Endothelial cell of umbilical vein (primary cell): ENCODE results near the gene GLP1R.

Source experiments
- EZH2 ChIP-seq: IDR thresholded peaks from 2 replicates; pipeline ENCODE4 v1.6.1; 2012; ENCODE audit warnings: borderline replicate concordance, low read depth, mild to moderate bottlenecking, moderate library complexity, low read length, inconsistent platforms; ENCODE audit not compliant: severe bottlenecking
- FOS ChIP-seq: IDR thresholded peaks from 2 replicates; pipeline ENCODE4 v1.6.1; 2011; ENCODE audit warnings: mild to moderate bottlenecking, low read length, moderate library complexity, borderline replicate concordance; ENCODE audit not compliant: insufficient read depth
- JUN ChIP-seq: IDR thresholded peaks from 2 replicates; pipeline ENCODE4 v1.6.1; 2011; ENCODE audit warnings: borderline replicate concordance, low read depth; ENCODE audit not compliant: insufficient read length, insufficient read depth
- POLR2A ChIP-seq: IDR thresholded peaks from 2 replicates; pipeline ENCODE4 v1.6.1; 2012; ENCODE audit warnings: low read depth, mild to moderate bottlenecking, control low read depth, low read length
- POLR2AphosphoS5 ChIP-seq: IDR thresholded peaks from 2 replicates; pipeline ENCODE4 v1.6.1; 2012; ENCODE audit warnings: low read depth, mild to moderate bottlenecking, control low read depth, low read length, moderate library complexity; ENCODE audit not compliant: insufficient read depth
- TF ChIP-seq, protein P1 (sequence below), 2 donors: IDR thresholded peaks; 1 replicate in 1 of 2; 2 replicates in 1 of 2; pipeline ENCODE4 v1.5.1; 2011; ENCODE audit warnings: low read length in 2 of 2, mild to moderate bottlenecking in 2 of 2, moderate library complexity in 2 of 2, control low read depth in 1 of 2, inconsistent platforms in 1 of 2, low read depth in 1 of 2; ENCODE audit not compliant: insufficient read depth in 1 of 2; ENCODE audit errors: extremely low read depth in 1 of 2
- TF ChIP-seq, protein P2 (sequence below): IDR thresholded peaks from 2 replicates; pipeline ENCODE4 v1.6.1; 2011; ENCODE audit not compliant: insufficient read depth, insufficient read length

DNA sequence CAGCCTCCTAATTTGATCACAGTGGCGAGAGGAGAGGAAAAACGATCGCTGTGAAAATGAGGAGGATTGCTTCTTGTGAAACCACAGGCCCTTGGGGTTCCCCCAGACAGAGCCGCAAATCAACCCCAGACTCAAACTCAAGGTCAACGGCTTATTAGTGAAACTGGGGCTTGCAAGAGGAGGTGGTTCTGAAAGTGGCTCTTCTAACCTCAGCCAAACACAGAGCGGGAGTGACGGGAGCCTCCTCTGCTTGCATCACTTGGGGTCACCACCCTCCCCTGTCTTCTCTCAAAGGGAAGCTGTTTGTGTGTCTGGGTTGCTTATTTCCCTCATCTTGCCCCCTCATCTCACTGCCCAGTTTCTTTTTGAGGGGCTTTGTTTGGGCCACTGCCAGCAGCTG, 37.7 kb downstream of the GLP1R start:
- TF ChIP-seq, protein P1, sequence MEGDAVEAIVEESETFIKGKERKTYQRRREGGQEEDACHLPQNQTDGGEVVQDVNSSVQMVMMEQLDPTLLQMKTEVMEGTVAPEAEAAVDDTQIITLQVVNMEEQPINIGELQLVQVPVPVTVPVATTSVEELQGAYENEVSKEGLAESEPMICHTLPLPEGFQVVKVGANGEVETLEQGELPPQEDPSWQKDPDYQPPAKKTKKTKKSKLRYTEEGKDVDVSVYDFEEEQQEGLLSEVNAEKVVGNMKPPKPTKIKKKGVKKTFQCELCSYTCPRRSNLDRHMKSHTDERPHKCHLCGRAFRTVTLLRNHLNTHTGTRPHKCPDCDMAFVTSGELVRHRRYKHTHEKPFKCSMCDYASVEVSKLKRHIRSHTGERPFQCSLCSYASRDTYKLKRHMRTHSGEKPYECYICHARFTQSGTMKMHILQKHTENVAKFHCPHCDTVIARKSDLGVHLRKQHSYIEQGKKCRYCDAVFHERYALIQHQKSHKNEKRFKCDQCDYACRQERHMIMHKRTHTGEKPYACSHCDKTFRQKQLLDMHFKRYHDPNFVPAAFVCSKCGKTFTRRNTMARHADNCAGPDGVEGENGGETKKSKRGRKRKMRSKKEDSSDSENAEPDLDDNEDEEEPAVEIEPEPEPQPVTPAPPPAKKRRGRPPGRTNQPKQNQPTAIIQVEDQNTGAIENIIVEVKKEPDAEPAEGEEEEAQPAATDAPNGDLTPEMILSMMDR (IDR thresholded peaks at IDR 0.05; ENCODE audit: extremely low read depth in 1 of 2, insufficient read depth in 1 of 2, low read depth in 1 of 2, low read length in 2 of 2): no peak
- TF ChIP-seq JUN (no peak), POLR2A (no peak), FOS (no peak), EZH2 (no peak), POLR2AphosphoS5 (no peak)
- TF ChIP-seq, protein P2, sequence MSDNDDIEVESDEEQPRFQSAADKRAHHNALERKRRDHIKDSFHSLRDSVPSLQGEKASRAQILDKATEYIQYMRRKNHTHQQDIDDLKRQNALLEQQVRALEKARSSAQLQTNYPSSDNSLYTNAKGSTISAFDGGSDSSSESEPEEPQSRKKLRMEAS: no peak
